NCI-H1436 (cell line): ENCODE results near the gene ZNF45.
A peak's percentile ranks its signal among the peaks of the same experiment; 100 is the strongest.
"Not testable (repeated sequence)": the region's sequence is repeated elsewhere in the genome, so short reads cannot be mapped to it uniquely, and the experiment has no call there.

Source experiments
- DNase-seq: peaks from one replicate; lab custom pipeline; 2025; lab: John Stamatoyannopoulos, UW

The ZNF45 gene

DNA sequence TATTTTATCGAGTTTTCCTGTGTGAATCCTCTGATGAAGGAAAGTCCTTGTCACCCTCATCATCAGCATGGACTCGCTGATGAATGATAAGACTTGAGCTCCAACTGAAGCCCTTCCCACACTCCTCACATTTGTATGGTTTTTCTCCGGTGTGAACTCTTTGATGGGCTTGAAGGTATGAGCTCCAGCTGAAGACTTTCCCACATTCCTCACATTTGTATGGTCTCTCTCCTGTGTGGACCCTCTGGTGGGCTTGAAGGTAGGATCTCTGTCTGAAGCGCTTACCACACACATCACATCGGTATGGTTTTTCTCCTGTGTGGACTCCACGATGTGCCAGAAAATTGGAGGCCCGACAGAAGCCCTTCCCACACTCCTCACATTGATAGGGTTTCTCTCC, 21.7 kb downstream of the ZNF45 start:
- no peak for DNase-seq

DNA sequence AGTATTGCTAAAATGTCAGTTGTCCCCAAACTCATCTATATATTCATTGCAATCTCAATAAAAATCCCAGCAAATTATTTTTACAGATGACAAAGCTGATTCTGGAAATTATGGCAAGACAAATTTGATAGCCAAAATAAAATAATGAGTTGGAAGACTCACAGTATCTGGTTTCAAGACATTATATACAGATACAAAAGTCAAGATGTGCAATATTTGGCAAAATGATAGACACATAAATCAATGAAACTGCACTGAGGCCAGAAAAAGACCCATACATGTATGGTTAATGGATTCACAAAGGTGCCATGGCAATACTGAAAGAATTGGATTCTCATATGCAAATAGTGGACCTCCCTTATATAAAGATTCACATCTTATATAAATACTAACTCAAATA, 24.2 kb downstream of the ZNF45 start:
- DNase-seq = no peak

DNA sequence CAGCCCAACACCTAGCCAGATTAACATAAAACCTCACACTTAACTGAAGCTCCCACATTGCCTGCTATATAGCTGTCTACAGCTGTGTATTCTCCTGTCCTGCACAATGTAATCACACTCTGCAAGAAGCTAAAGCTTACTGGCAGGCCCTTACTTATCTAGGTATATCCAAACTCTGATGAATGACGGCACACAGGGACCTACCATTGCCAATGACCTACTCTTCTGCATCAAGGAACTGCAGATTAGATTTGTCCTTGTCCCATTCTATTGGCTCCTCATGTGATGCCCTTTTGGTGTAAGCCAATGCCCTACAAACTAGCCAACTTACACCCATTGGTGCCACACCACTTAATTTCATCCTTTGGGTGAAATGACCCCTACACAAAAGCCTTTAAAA, 26.4 kb downstream of the ZNF45 start:
- DNase-seq = no peak

DNA sequence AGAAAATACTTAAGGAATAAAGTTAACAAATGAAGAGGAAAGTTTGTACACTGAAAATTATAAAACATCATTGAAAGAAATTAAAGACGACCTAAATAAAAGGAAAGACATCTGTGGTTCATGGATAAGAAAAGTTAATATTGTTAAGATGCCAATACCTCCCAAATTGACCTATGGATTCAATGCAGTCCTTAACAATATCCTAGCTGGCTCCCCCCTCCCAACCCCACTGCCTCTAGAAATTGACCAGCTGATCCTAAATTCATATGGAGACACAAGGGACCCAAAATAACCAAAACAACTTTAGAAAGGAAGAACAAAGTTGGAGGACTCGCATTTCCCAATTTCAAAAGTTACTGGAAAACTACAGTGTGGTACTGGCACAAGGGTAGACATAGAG, 28.3 kb downstream of the ZNF45 start:
- DNase-seq = no peak

DNA sequence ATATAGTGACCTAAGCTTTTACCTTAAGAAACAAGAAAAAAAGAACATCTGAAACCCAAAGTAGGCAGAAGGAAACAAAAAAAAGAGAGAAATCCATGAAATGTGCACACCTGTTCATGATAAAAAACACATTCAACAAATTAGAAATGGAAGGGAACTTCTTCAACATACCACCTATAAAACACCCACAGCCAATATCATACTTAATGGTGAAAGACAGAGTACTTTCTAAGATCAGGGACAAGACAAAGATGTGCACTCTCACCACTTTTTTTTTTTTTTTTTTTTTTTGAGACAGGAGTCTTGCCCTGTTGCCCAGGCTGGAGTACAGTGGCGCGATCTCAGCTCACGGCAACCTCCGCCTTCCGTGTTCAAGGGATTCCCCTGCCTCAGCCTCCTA, 29.2 kb downstream of the ZNF45 start:
- no peak for DNase-seq

DNA sequence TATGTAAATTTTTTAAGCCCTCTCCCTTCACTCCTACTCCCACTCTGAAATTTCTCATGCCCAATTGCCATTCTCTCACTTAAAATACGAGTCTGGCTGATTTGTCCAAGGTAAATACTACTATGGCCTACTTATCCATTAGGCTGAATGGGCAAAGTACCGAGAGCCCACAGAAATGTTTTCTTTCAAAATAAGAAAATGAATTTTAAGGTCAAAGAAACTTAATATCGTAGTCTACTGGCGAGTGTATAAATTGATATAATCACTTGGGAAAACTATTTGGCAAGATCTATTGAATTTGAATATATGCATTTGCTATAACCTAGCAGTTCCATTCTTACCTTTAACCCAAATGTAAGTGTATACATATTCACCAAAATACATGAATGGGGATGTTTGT, 32.7 kb downstream of the ZNF45 start:
- DNase-seq = no peak

DNA sequence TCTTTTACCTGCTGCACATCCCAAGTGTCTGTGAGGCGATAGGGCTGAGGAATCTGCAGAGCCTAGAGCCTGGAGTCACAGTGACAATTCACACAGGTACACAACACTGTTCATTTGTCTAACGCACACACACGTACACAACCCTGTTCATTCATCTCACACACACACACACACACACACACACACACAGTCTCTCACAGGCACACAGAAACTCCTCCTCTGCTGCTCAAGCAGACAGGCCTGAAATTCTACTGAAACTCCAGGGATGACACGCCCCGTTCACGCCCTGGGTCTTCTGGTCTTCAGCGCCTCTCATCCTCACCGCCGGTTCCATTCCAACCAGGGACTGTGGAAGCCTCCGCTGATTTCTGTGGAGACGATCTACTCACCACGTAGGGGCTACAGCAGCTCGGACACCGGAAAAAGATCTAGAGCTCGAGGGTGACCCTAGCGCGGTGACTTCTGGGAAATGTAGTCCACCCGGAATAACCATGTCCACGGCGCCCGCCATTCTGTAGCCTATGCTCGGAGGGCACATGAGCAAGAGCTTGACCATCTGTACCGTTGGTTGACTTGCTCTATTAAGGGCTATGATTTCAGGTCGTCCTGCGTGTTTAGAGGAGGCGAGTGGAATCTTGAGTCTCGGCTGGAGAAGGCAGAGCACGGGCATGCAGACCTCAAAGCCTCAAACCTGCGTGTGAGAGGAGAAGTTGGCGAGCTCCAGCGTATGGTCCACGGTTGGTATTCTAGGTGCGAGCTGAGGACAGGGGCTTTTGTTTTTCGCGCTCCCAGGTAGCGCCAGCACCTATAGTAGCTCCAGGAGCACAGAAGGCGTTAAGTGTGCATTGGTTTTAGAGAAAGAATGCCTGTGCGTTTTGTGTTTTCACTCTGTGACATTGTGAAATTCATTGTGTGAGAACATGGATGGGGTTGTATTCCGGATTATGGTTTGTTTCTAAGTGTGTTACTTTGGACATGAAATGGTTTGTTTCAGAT, 33.4 kb downstream of the ZNF45 start:
- peak; percentile 39 for DNase-seq

DNA sequence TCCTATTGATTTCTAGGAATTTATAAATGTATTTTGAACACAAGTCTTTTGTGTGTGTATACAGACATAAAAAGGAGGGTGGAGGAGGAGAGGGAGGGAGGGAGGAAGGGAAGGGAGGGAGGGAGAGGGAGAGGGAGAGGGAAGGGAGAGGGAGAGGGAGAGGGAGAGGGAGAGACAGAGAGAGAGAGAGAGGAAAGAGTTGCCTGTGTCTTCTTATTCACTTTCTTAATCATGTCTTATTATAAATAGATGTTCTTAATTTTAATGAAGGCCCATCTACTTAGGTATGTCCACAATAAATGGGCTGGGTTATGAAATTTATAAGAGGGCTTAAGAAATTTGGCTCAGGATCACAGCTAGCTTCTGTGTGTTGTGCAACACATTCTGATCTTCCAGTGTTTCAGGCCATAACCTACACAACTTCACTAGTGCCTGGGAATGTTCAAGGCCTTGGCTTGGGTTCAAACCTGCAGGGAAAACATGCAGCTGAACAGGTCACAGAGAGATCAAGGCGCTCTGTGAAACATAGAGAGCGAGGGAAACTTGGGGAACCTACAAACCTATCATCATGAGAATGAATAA, 39.3 kb downstream of the ZNF45 start:
- no peak for DNase-seq

DNA sequence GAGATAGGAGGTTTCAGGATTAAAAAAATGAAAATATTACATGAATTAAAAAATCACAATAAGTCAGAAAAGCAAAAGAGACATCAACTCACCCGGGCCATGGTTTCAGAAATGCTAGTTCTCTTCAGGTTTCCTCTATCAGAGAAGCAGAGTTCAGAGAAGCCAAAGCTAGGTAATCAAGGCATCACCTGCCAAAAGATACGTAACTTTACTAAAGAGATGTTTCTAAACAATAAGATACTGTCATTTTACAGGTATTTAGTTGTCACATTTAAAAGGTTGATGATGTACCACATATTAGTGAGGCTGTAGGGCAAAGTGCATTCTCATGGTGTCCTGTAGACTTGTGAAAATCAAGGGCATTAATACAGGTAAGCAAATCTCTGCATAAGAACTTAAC, 51.2 kb downstream of the ZNF45 start, which contains the start of gene ZNF404:
Gene ZNF404 (minus strand): TSS at position 101 of the 400 bp plus-strand sequence.
- no peak for DNase-seq

DNA sequence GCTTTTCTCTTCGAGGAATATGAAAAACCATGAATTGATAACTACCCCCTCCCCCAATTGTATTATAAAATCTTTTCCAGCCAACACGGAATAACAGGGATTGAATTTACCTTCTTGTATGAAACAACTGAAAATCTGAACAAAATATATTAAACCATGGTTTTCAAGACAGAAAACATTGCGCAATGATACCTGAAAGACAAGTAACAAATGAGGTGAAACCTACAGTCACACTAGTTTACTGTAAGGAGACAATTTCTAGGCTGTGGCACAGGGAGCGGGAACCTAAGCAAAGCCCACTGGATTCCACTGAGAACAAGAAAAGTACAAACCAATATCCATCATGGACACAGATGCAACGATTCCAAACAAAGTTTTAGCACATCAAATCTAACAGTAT, 54.6 kb downstream of the ZNF45 start:
- DNase-seq = no peak

DNA sequence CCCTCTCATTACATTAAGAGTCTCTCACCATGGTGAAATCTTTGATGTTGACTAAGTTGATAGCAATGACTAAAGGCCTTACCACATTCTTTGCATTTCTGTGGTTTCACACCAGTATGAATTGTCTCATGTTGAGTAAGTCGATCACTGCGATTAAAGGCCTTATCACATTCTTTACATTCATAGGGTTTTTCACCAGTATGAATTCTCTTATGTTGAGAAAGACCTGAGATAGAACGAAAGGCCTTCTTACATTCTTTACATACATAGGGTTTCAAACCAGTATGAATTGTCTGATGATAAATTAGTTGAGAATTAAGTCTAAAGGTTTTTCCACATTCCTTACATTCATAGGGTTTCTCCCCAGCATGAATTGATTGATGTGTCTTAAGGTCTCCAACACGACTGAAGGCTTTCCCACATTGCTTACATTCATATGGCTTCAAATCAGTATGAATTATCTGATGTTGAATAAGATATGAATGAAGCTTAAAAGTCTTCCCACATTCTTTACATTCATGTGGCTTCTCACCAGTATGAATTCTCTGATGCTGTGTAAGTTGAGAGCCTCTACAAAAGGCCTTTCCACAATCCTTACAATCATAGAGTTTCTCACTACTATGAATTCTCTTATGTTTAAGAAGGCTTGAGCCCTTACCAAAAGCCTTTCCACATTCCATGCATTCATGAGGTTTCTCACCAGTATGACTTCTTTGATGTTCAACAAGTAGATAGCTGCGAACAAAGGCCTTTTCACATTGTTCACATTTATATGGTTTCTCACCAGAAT, 62.3 kb downstream of the ZNF45 start:
- DNase-seq = no peak

DNA sequence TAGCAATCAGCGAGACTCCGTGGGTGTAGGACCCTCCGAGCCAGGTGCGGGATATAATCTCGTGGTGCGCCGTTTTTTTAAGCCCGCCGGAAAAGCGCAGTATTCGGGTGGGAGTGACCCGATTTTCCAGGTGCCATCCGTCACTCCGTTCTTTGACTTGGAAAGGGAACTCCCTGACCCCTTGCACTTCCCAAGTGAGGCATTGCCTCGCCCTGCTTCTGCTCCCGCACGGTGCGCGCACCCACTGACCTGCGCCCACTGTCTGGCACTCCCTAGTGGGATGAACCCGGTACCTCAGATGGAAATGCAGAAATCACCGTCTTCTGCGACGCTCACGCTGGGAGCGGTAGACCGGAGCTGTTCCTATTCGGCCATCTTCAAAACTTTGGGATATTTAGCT, 68.2 kb downstream of the ZNF45 start:
- DNase-seq = not testable (repeated sequence)
